ENCODE results near the gene SNIP1.

DNA sequence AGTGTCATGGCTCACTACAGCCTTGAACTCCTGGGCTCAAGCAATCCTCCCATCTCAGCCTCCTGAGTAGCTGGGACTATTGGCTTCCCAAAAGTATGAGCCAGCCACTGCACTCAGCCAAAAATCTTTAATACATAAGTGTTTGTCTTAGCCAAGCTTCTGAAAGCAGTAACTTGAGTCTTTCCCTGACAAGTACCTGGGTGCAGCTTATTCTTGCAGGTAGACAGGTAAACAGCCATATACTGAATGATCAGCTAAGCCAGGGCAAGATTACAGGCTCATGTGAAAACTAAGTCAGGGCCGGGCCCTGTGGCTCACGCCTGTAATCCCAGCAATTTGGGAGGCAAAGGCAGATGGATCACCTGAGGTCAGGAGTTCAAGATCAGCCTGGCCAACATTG, 47.4 kb downstream of the SNIP1 start:
- TF ChIP-seq POLR2A (IDR thresholded peaks at IDR 0.05) (no peak), CTCF (IDR thresholded peaks at IDR 0.05) (no peak)

All from lower leg skin (tissue), 3 donors.